Ovary (tissue), 9 donors: Measurements from ENCODE around the gene THAP10. TPM values are rescaled to one million over a fixed set of nuclear protein-coding genes. Genes with fewer than 3 reads are reported as not detected.

Experiments used
- DNase-seq, 5 donors: peaks; one replicate each; pipeline ENCODE4 v3.0.0-alpha.2; 2019 to 2020
- H3K27ac ChIP-seq, 2 donors: fragments of 200-600 bp; one replicate each; pipeline versions ENCODE4 v1.5.1 to v1.8.0; 2019 to 2022
- H3K27me3 ChIP-seq: fragments of 200-600 bp; one replicate; pipeline ENCODE4 v1.8.0; 2022
- H3K36me3 ChIP-seq: fragments of 200-600 bp; sonication (generic); one replicate; pipeline ENCODE4 v1.5.1; 2019
- H3K4me1 ChIP-seq: one replicate; pipeline ENCODE4 v1.8.1; 2013; ENCODE audit warnings: mild to moderate bottlenecking, moderate library complexity; ENCODE audit not compliant: insufficient read depth
- H3K4me3 ChIP-seq: fragments of 200-600 bp; sonication (generic); one replicate; pipeline ENCODE4 v1.5.1; 2017
- H3K9me3 ChIP-seq, 2 donors: fragments of 200-600 bp in 1 of 2; sonication (generic) in 1 of 2; one replicate each; pipeline versions ENCODE4 v1.5.1 to v1.8.1; 2013 to 2019; ENCODE audit warnings: mild to moderate bottlenecking in 1 of 2, moderate library complexity in 1 of 2
- EP300 ChIP-seq: sonication (generic); formaldehyde crosslinking; IDR thresholded peaks from one replicate; pipeline ENCODE4 v1.6.1; 2017; ENCODE audit warnings: antibody characterized with exemption
- POLR2A ChIP-seq: fragments of 450-650 bp; IDR thresholded peaks from one replicate; pipeline ENCODE4 v1.6.1; 2017; ENCODE audit warnings: antibody characterized with exemption, mild to moderate bottlenecking, moderate library complexity
- WGBS, 3 donors: extraction: QIAGEN DNeasy Blood & Tissue Kit in 1 of 3; methylation state at CpG; one replicate each; pipeline versions ENCODE4 v1.1.5 to v1.1.7; 2013 to 2017; 5-methylcytosine and 5-hydroxymethylcytosine counted together
- intact Hi-C, 4 donors: fragments of 100-400 bp; cut with DNase I; formaldehyde crosslinking; loops; one replicate each; pipeline versions ENCODE4 v1.11.0 to v1.15.1; 2022 to 2023
- polyA plus RNA-seq, 2 donors: library from polyadenylated mRNA; stranded (reverse); fragments of 200-250 nt in 1 of 2; fragments of 350-450 nt in 1 of 2; fragmentation: Illumina TruSeq in 1 of 2; extraction: RNeasy Lipid Tissue Mini Kit (QIAGEN cat#74804) in 1 of 2; gene quantifications; one replicate each; pipeline ENCODE4 v1.2.3, GENCODE V29; 2013 to 2014
- total RNA-seq, 7 donors: library from RNA; depleted of rRNA in 2 of 7; stranded (reverse); fragments of >200 nt in 2 of 7; fragmentation: NEBNext Ultra II Directional in 3 of 7; extraction: Animal tissue kit (Norgen Biotek cat#: 25700) in 3 of 7; gene quantifications; one replicate each; pipeline versions ENCODE4 v1.1.0 to v1.2.4, GENCODE V29; 2016 to 2023
- TF ChIP-seq, protein P1 (sequence below), 3 donors: fragments of 450-650 bp in 2 of 3; fragments of 200-600 bp in 1 of 3; IDR thresholded peaks; one replicate each; pipeline versions ENCODE4 v1.5.1 to v1.8.0; 2016 to 2022; ENCODE audit warnings: antibody characterized with exemption in 3 of 3, mild to moderate bottlenecking in 1 of 3
- donor health status: DM: no; HTN: no; CAD: no; lungs with moderate emphysema.
- donor health status: DM: no; HTN: no; CAD: no.
- donor health status: Bipolar disorder and iron deficiency.
- donor health status: DM: yes; HTN: yes; CAD: no.
- donor health status: DM: no; HTN: no; CAD: no.
- donor health status: DM: yes; HTN: yes; CAD: no.

THAP10 gene
- total and polyA plus RNA-seq, 9 donors, result 2.6 to 5.0 (median 3.7) TPM

DNA sequence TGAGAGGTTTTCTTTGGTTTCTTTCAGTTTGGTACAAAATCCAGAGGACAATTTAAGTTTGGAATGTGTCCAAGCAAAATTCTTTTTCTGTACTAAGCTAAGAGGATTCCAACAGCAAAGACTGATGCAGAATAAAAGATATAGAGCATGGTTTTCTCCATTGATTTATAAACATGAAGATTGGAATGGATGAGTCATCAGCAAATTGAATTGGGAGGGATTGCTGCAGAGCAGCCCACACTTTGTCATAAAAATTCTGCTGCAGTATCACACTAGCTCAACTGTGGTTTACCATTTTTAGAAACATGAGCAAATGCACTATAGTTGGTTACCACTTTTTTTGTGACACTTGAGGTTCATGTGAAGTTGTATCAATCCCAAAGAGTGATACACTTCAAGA is 22.2 kb downstream of the THAP10 start:
- no peak overlapping the region for H3K4me3 ChIP-seq
- H3K27me3 ChIP-seq, result no peaks in the 10 kb centered on the region
- H3K9me3 ChIP-seq, result no peaks in the 10 kb centered on the region
- TF ChIP-seq EP300 (no peak), POLR2A (no peak)
- TF ChIP-seq, protein P1, sequence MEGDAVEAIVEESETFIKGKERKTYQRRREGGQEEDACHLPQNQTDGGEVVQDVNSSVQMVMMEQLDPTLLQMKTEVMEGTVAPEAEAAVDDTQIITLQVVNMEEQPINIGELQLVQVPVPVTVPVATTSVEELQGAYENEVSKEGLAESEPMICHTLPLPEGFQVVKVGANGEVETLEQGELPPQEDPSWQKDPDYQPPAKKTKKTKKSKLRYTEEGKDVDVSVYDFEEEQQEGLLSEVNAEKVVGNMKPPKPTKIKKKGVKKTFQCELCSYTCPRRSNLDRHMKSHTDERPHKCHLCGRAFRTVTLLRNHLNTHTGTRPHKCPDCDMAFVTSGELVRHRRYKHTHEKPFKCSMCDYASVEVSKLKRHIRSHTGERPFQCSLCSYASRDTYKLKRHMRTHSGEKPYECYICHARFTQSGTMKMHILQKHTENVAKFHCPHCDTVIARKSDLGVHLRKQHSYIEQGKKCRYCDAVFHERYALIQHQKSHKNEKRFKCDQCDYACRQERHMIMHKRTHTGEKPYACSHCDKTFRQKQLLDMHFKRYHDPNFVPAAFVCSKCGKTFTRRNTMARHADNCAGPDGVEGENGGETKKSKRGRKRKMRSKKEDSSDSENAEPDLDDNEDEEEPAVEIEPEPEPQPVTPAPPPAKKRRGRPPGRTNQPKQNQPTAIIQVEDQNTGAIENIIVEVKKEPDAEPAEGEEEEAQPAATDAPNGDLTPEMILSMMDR (IDR thresholded peaks at IDR 0.05), result no peak
- intact Hi-C loops, result loop anchor here in 2 of 4 donors (10.0 kb wide), 3 partner anchors 45 to 195 kb away; no protein-coding TSS in a partner anchor
- H3K27ac ChIP-seq, result no peak overlapping the region
- peaks cover 10% of the 10 kb centered on the region for H3K4me1 ChIP-seq
- no peaks in the 10 kb centered on the region for H3K36me3 ChIP-seq
- DNase-seq, result no peak

DNA sequence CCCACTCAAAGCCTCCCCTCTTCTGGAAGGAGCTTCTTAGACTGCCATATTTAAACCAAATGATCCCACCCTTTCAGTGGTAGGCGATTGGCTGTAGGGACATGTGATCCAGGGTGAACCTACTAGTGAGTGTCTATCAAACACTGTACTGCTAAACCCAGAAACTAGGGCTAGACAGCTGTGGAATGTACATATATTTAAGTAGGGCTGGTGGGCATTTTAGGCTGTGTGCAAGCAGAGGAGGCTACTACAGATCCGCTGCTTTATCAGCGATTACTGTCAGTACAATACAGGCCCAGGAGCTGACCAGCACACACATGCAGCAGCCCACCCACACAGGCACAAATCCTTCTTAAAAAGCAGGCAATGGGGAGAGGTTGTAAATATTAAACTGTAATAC is 22.9 kb downstream of the THAP10 start:
- H3K4me1 ChIP-seq, result peaks cover 10% of the 10 kb centered on the region
- no peak for DNase-seq
- peak overlapping the region in 1 of 2 donors; percentile 77 for H3K27ac ChIP-seq
- H3K36me3 ChIP-seq, result no peaks in the 10 kb centered on the region
- H3K27me3 ChIP-seq, result no peaks in the 10 kb centered on the region
- 26 to 30% (median 26%) methylated on average over 3 of the region's 3 CpGs for WGBS, 3 donors
- H3K4me3 ChIP-seq, result no peak overlapping the region
- no peaks in the 10 kb centered on the region for H3K9me3 ChIP-seq
- intact Hi-C loops, result no loop called here
- TF ChIP-seq POLR2A, result no peak
- TF ChIP-seq, protein P1 (IDR thresholded peaks at IDR 0.05), result no peak

DNA sequence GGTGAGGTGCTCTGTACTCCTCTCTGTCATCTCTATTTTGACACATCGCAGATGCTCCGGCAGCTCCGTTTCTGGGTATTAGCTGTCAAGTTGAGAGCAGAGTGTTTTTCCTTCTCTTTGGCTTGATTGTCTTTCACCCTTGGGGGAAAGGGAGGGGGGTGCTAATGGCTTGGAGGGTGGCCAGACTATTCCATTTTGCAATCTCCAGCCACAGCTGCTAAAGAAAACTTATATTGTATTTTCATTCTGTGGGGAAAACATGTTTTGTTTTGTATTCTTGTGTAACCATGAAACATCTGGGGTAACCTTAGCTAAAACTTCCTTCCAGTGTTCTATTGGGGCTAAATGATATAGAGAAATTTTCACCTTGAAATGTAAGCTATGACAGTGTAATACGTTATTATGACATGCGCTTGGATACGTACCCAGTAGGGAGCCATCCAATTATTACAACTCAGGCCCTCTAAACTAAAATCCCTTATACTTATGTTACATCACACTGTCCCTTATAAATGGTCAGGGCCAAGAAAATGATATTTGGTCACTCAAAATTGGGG is 24.2 kb downstream of the THAP10 start:
- Histone ChIP-seq H3K9me3 (no peaks in the 10 kb centered on the region), H3K4me1 (peaks cover 10% of the 10 kb centered on the region), H3K4me3 (no peak overlapping the region), H3K27me3 (no peaks in the 10 kb centered on the region), H3K36me3 (no peaks in the 10 kb centered on the region), H3K27ac (peak overlapping the region in 1 of 2 donors; percentile 77)
- intact Hi-C loops, result no loop called here
- peak; percentile 60 to 82 (median 65) for DNase-seq
- no peak for TF ChIP-seq POLR2A
- TF ChIP-seq, protein P1 (IDR thresholded peaks at IDR 0.05), result no peak
- no peak for TF ChIP-seq EP300
- WGBS, 3 donors, result 9 to 16% (median 13%) methylated on average over 6 of the region's 6 CpGs

DNA sequence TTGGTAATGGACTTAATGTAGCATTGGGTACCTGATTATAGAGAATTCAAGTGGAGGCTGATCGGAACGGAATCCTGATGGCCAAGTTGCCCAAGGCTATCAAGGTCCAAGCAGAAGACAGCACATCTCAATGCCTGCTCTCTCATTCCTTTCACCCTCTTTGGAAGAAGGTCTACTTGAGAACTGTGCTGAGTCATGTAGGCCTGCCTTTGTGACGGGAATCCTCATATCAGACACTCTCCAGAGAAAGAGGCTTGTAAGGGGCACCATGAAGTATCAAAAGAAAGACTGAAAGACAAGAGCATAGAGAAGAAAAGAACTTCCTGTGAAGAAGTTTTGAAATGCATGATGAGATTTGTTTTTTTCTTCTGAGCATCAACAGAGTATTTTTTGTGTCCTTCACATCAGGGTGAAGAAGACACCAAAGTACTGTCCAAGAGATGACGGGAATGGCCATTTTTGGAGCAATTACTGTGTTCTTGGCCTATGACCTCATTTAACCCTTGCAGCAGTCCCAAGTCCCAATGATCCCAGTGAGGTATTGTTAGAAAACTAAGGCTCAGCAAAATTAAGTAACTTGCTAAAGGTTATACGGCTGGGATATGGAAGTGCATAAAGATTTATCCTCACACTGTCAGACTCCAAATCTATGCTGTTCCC is 25.1 kb downstream of the THAP10 start:
- Histone ChIP-seq H3K9me3 (no peaks in the 10 kb centered on the region), H3K4me3 (no peak overlapping the region), H3K36me3 (no peaks in the 10 kb centered on the region), H3K4me1 (peaks cover 10% of the 10 kb centered on the region), H3K27ac (peak overlapping the region in 1 of 2 donors; percentile 77), H3K27me3 (no peaks in the 10 kb centered on the region)
- intact Hi-C loops, result no loop called here
- TF ChIP-seq EP300 (no peak), POLR2A (no peak)
- TF ChIP-seq, protein P1 (IDR thresholded peaks at IDR 0.05), result no peak
- 68 to 72% (median 71%) methylated on average over 5 of the region's 5 CpGs for WGBS, 3 donors
- no peak for DNase-seq
